ENCODE measurements around the gene IL3.

The IL3 gene

DNA sequence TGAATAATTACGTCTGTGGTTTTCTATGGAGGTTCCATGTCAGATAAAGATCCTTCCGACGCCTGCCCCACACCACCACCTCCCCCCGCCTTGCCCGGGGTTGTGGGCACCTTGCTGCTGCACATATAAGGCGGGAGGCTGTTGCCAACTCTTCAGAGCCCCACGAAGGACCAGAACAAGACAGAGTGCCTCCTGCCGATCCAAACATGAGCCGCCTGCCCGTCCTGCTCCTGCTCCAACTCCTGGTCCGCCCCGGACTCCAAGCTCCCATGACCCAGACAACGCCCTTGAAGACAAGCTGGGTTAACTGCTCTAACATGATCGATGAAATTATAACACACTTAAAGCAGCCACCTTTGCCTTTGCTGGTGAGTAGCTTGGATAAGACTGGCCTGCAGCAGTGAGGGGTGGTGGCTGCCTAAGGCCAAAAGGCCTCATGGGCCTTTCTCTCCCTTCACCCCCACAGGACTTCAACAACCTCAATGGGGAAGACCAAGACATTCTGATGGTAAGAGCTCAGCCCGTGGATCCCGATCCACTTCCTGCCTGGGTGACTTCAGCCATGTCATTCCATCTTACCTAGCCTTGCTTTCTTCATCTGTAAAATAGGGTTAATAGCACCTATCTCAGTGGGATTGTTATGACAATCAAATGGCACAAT lies at the start of gene IL3:
TSS of gene IL3 (plus strand) at position 155 of the 661 bp plus-strand sequence. CDS start at position 207, 52 bp downstream.
- no peak for DNase-seq (ENCODE audit: low read depth, low spot score)
- in situ Hi-C loops (cut with HindIII; ENCODE audit: low sequenced_read_pairs), result no loop called here
- no peak within 1 kb of the TSS for H3K4me3 ChIP-seq (ENCODE audit: low read depth, low read length)
- TF ChIP-seq CTCF (IDR thresholded peaks at IDR 0.05; ENCODE audit: low read depth, low read length), result no peak

GRCh38 chr5:132010989-132011621 lies 49.4 kb upstream of the IL3 start:
- in situ Hi-C loops (cut with HindIII; ENCODE audit: low sequenced_read_pairs), result no loop called here
- H3K4me3 ChIP-seq (ENCODE audit: low read depth, low read length), result peak overlapping the region; percentile 27
- no peak for DNase-seq (ENCODE audit: low read depth, low spot score)
- no peak for TF ChIP-seq CTCF (IDR thresholded peaks at IDR 0.05; ENCODE audit: low read depth, low read length)

- no peak for TF ChIP-seq CTCF (IDR thresholded peaks at IDR 0.05; ENCODE audit: low read depth, low read length)
- no peak for DNase-seq (ENCODE audit: low read depth, low spot score)
- in situ Hi-C loops (cut with HindIII; ENCODE audit: low sequenced_read_pairs), result no loop called here
- H3K4me3 ChIP-seq (ENCODE audit: low read depth, low read length), result peak within 1 kb of the TSS; percentile 27
Observed at GRCh38 chr5:132011622-132012343, 48.7 kb upstream of the IL3 start, which contains the start of gene ACSL6. TSS of gene ACSL6 (minus strand) at chr5:132011658. CDS start at chr5:132011553, 105 bp downstream.

GRCh38 chr5:132012371-132013005 lies 48.0 kb upstream of the IL3 start:
- in situ Hi-C loops (cut with HindIII; ENCODE audit: low sequenced_read_pairs), result no loop called here
- no peak overlapping the region for H3K4me3 ChIP-seq (ENCODE audit: low read depth, low read length)
- no peak for TF ChIP-seq CTCF (IDR thresholded peaks at IDR 0.05; ENCODE audit: low read depth, low read length)
- DNase-seq (ENCODE audit: low read depth, low spot score), result peak; percentile 77

DNA sequence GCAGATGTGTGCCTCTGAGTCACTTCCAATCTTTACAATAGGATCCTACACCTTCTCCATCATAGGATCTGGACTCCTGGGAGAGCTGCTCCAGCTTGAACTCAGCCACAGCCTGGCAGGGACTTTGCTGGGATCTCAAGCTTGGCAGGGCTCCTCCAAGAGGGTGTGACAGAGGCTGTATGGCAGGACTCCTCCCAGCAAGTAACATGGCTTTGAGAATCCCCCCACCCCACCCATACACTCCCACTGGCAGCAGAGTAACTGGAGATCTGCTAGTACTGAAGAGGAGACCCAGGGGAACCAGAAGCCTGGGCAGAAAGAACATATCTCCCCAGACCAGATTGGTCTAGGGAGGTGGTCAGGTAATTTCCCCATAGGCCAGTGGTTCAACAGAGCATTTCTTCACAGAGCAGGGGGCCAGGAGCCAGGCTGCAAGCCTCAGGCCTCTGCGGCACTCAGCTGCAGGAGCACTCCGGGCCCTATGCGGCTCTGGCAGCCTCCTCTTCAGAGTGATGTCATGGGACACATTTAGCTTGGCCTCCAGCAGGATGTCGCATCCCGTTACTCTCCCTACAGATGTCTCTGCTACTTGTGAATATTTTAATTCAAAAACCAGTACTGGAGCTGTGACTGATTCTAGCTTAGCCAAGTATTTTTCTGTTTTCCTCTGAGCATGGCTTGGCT lies 47.3 kb upstream of the IL3 start:
- no peak overlapping the region for H3K4me3 ChIP-seq (ENCODE audit: low read depth, low read length)
- TF ChIP-seq CTCF (IDR thresholded peaks at IDR 0.05; ENCODE audit: low read depth, low read length), result no peak
- in situ Hi-C loops (cut with HindIII; ENCODE audit: low sequenced_read_pairs), result no loop called here
- no peak for DNase-seq (ENCODE audit: low read depth, low spot score)

DNA sequence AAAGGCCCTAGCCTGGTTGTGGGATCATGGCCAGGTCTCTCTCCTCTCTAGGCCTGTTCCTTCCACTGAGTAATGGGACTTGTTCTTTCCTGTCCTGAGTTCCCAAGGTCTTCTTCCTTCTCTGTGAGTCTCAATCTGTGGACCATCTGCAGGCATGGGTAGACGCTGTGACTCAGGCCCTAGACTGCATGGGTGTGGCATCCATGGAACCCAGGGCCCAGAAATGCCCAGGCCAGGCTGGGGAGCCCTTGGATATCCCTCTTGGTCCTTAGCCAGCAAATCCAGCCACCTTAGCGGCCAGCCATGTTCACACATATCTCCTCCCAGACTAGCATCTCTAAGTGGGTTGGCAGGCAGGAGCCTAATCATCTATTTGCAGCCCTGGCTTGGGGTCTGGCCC lies 46.7 kb upstream of the IL3 start:
- no peak for TF ChIP-seq CTCF (IDR thresholded peaks at IDR 0.05; ENCODE audit: low read depth, low read length)
- in situ Hi-C loops (cut with HindIII; ENCODE audit: low sequenced_read_pairs), result no loop called here
- H3K4me3 ChIP-seq (ENCODE audit: low read depth, low read length), result no peak overlapping the region
- no peak for DNase-seq (ENCODE audit: low read depth, low spot score)

Data from astrocyte of the spinal cord (primary cell).